GM19438 (cell line): ENCODE data around the gene ASAP2.

Experiments
- ATAC-seq: cut with Tn5 transposase; IDR thresholded peaks from one replicate; pipeline ENCODE4 v1.9.1; 2021; ENCODE audit warnings: low read depth; ENCODE audit not compliant: unreplicated experiment

The ASAP2 gene

GRCh38 chr2:9365498-9366019 is 158.9 kb downstream of the ASAP2 start:
- no peak for ATAC-seq

- ATAC-seq = no peak
These were observed 159.4 kb downstream of the ASAP2 start for GRCh38 chr2:9366026-9366425.

GRCh38 chr2:9370746-9371145 is 164.1 kb downstream of the ASAP2 start:
- no peak for ATAC-seq

GRCh38 chr2:9373047-9373446 is 166.4 kb downstream of the ASAP2 start:
- ATAC-seq = no peak

- ATAC-seq = no peak
These were observed 166.9 kb downstream of the ASAP2 start for GRCh38 chr2:9373476-9373875.

DNA sequence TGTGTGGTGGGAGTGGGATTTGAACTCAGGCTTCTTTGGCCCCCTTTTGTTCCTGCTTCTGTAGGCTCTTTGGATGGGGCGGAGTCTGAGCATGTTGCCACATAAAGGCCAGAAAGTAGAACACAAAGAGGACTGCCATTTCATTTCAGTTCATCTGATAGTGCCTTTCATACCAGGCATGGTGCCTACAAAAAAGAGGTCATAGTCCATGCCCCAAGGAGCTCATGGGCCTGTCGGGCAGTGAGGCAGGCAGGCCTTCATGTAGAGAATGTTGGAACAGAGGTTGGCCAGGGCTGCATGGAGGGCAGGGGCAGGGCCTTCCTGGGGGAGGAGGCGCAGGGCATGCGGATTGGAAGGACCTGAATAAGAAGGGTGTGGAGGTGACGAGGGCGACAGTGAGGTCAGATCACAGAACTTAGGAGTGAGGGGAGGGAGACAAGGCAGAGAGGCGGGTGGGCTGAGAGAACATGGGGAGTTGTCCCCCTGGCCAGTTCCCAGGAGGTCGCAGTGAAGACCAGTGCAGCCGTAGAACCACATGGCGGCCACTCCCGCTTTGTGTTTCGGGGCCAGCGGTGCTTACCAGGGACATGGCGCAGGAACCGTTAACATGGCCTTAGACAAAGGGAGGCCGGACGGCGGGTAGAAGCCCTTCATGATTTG is 167.6 kb downstream of the ASAP2 start:
- no peak for ATAC-seq

DNA sequence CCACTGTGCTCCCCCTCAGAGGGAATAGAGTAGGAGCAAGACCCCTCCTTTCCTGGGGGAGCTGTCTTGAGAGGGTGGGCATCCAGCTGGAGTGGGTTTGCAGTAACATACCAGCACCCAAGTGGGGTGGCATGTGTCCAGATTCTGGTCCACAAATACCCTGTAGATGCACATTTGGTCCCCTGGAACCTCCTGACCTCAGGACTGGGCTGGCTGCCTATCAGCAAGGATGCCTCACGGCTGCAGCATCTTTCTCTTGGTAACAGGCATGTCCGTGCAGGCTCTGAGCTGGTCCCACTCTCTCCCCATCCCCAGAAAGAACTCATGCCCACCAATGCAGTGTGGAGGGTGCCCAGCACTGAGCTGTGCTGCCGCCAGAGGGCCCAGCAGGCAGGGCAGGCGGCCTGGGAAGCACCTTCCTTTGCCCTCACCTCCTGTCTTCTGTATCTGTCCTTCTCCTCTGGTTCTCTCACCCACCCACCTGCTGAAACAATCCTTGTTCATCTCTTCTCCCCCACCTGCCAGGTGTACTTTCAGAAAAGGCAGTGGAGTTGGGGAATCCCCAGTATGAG is 169.3 kb downstream of the ASAP2 start:
- ATAC-seq = no peak

DNA sequence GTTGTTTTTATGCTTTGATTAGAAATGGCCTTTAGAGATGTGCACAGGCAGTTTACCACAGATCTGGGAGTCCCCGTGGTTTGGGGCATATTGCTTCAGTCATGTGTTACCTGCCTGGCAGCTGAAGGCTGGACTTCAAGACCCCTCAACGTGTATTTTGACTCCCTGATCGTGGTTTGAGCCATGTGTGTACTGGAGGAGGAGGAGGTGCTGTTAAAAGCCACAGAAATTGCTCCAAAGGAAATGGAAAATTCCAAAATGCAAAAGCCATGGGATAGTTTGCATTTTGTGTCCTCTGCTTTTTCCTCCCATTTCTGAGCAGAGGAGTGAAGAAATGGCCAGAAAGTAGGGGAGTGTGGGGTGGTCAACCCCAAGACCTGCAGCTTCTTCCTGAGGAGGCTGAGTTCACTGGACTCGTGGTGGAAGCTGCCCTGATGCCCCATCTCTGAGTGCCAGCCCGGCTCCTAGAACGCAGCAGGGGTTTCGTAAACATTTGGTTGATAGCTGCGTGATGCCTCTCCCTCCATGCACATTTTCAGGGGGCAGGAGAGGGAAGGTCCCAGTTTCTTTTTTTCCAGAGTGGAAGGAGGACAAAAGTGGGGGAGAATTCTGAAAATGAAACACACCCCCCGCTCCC is 171.0 kb downstream of the ASAP2 start:
- no peak for ATAC-seq

- ATAC-seq = no peak
These were observed 172.1 kb downstream of the ASAP2 start for GRCh38 chr2:9378433-9379390.

GRCh38 chr2:9379391-9379755 is 172.8 kb downstream of the ASAP2 start:
- no peak for ATAC-seq

DNA sequence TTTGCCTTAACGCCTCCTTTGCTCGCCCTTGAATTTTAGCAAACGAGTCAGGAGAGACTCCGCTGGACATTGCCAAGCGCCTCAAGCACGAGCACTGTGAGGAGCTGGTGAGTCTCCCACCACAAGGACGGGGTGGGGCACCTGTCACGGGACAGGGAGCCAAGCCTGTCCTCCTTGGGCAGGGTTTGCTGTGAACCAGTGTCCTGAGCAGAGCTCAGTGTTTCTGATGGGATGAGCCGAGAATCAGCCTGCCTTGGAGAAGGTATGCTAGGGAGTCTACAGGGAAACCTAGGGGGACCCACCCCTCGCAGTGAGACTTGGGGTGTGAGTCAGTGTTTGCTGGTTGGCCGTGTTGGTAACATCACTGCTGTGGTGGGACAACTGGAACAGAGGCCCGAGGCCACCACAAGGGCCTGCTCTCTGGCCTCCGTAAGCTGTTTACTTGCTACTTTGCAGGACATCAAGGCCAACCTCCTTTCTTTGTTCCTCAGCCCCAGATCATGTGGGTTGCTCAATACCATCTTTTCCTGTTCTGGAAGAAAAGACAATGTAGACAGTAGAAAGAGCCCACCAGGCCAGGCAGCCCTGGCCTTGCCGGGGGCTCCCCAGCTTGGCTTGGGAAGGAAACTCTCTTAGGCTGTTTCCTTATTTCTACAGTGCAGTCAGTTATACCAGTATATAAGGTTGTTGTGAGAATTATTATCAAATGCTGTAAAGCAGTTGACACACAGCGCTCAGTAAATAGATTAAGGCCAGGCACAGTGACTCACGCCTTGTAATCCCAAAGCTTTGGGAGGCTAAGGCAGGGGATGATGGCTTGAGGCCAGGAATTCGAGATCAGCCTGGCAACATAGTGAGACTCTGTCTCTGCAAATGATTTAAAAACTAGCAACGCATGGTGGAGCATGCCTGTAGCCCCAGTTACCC is 174.4 kb downstream of the ASAP2 start:
- no peak for ATAC-seq

DNA sequence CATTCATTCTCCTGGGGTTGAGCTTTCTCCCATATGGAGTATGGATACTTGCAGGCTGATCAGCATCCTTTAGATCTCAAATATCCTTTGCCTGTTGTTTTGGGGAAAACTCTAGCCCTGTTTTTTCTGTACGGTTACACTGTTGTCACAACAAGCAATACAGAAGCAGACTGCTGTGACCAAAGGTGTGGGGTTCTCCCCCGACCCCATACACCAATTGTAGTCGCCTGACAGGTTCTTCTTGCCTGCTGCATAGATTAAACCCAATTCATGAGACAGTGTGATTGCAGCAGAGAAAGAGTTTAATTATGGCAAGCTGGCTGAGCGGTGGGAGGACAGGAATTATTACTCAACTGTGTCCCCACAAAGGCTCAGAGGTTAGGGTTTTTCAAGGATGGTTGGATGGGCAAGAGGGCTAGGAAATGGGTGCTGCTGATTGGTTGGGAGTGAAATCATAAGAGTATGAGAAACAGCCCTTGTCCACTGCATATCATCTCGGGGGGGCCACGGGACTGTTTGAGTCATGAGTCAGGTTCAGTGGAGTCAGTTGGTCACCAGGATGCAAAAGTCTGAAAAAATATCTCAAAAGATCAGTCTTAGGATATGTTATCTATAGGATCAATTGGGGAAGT is 176.1 kb downstream of the ASAP2 start:
- ATAC-seq = no peak

- ATAC-seq = no peak
These were observed 177.9 kb downstream of the ASAP2 start for GRCh38 chr2:9384521-9384920.

- no peak for ATAC-seq
These were observed 179.2 kb downstream of the ASAP2 start for GRCh38 chr2:9385841-9386240.

- ATAC-seq = no peak
These were observed 181.6 kb downstream of the ASAP2 start for GRCh38 chr2:9388199-9388681.

- no peak for ATAC-seq
These were observed 182.6 kb downstream of the ASAP2 start for GRCh38 chr2:9388950-9389911.

- ATAC-seq = no peak
These were observed 183.7 kb downstream of the ASAP2 start for GRCh38 chr2:9390151-9390850.
